Cardiac septum (tissue), 1 donor: ENCODE results near the gene OR52W1. TPM values are rescaled to one million over a fixed set of nuclear protein-coding genes. Genes with fewer than 3 reads are reported as not detected.

ENCODE experiments used
- DNase-seq: peaks from one replicate; pipeline ENCODE4 v3.0.0-alpha.2; 2020; ENCODE audit warnings: low spot score
- intact Hi-C: fragments of 100-400 bp; cut with DNase I; formaldehyde crosslinking; loops from one replicate; pipeline ENCODE4 v1.14.0; 2022
- long read RNA-seq: library from polyadenylated mRNA; unstranded; transcript quantifications from one replicate; pipeline ENCODE4 v2.0.0, GENCODE V29; 2021
- total RNA-seq: library from RNA; stranded (reverse); fragmentation: NEBNext Ultra II Directional; extraction: Animal tissue kit (Norgen Biotek cat#: 25700); gene quantifications from one replicate; pipeline ENCODE4 v1.2.1, GENCODE V29; 2021
- donor health status: DM: no; HTN: no; CAD: no.

OR52W1 gene, protein sequence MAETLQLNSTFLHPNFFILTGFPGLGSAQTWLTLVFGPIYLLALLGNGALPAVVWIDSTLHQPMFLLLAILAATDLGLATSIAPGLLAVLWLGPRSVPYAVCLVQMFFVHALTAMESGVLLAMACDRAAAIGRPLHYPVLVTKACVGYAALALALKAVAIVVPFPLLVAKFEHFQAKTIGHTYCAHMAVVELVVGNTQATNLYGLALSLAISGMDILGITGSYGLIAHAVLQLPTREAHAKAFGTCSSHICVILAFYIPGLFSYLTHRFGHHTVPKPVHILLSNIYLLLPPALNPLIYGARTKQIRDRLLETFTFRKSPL
- not detected for total RNA-seq
- long read RNA-seq, result 0 reads

DNA sequence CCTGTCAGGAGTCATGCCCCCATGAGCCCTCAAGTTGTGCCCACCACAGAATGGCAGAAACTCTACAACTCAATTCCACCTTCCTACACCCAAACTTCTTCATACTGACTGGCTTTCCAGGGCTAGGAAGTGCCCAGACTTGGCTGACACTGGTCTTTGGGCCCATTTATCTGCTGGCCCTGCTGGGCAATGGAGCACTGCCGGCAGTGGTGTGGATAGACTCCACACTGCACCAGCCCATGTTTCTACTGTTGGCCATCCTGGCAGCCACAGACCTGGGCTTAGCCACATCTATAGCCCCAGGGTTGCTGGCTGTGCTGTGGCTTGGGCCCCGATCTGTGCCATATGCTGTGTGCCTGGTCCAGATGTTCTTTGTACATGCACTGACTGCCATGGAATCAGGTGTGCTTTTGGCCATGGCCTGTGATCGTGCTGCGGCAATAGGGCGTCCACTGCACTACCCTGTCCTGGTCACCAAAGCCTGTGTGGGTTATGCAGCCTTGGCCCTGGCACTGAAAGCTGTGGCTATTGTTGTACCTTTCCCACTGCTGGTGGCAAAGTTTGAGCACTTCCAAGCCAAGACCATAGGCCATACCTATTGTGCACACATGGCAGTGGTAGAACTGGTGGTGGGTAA, at the start of gene OR52W1:
Gene OR52W1, plus strand, starts transcription at position 51 of the 637 bp plus-strand sequence. Its CDS starts 0 bp downstream, at position 51.
- intact Hi-C loops, result no loop called here
- no peak for DNase-seq

DNA sequence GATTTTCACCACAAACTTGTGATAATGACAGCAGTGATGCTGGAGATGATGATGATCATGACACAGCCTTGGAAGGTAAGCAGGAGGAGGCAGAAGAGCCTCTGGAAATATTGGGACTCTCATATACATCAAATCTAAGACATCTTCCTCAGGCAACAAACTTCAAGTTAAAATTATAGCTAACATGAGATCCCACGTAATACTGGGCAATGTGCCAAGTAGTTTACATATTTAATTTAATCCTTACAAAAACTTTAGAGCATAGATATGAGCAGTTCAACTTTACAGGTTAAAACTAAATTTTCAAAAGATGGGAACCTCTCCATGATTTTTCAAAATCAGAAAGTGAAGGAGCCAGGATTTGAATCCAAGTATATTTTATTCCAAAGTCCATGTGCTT, 47.9 kb upstream of the OR52W1 start:
- intact Hi-C loops, result no loop called here
- no peak for DNase-seq

DNA sequence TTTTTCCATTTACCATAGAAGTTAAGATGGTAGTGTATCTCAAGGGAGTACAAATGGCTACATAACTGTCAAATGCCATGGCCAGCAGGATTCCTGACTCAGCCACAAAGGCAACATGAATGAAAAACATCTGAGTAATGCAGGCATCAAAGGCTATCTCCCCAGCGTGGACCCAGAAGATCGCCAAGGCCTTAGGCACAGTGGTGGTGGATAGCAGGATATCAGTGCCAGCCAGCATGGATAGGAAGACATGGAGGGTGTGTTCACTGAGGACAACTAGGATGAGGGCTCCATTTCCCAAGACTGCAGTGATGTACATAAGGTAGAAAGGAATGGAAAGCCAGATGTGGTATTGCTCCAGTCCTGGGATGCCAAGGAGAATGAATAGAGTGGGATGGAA, 46.9 kb upstream of the OR52W1 start:
- no peak for DNase-seq
- intact Hi-C loops, result no loop called here

DNA sequence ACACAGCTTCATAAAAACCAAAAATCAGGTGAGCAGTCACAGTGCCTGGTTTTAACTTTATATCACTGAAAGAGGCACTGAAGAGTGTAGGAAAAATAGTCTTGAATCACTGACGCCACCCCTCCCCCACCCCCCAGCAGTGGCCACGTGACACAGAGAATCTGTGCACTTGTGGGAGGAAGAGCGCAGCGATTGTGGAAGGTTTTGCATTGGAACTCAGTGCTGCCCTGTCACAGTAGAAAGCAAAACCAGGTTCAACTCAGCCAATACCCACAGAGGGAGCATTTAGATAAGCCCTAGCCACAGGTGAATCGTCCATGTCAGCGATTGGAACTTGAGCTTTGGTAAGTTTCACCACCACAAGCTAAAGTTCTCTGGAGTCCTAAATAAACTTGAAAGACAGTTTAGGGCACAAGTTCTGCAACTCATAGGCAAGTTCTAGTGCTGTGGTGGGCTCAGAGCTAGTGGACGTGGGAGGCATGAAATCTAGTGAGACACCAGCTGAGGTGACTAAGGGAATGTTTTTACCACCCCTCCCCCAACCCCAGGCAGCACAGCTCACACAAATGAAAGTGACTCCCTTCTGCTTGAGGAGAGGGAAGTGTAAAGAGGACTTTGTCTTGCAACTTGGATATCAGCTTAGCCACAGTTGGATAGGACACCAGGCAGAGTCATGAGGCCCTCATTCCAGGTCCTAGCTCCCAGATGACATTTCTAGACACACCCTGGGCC, 42.2 kb upstream of the OR52W1 start:
- intact Hi-C loops, result no loop called here
- no peak for DNase-seq

DNA sequence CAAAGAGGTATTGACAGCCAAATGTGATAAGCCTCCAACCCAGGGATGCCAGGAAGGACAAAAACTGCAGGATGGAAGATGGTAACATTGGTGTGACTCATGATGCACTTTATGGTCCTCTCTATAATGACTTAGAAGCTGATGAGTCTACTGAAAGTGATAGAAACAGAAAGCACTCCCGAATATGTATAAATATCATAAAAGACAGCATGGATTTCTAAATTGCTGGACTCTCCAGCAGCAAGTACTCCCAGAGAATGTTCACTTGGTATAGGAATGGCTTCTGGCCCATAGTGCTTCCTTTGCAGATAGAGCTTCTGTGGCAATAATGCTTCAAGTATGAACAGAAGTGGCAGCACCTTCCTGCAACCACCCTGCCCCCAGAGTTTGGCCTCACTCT, 28.8 kb upstream of the OR52W1 start, which contains the start of gene OR52B2:
Gene OR52B2, minus strand, starts transcription at position 101 of the 400 bp plus-strand sequence. Its CDS starts 0 bp downstream, at position 101.
- intact Hi-C loops, result no loop called here
- DNase-seq, result no peak

DNA sequence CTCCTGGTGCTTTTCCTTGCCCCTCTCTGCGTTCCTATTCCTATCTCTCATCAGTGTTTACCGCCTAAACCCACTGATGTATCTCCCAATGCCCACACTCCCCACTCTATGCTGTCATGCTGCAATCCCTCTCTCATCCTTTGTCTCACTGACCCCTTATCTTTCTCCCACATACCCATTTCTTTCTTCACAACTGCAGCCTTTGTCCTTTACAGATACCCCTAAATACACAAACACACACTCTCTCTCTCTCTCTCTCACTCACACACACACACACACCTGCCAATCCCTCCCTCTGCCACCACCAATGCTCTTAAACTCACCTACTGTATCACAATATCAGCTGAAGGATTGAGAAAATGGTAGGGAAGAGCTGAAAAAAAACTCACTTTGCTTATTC, 23.6 kb upstream of the OR52W1 start:
- DNase-seq, result no peak
- intact Hi-C loops, result no loop called here

DNA sequence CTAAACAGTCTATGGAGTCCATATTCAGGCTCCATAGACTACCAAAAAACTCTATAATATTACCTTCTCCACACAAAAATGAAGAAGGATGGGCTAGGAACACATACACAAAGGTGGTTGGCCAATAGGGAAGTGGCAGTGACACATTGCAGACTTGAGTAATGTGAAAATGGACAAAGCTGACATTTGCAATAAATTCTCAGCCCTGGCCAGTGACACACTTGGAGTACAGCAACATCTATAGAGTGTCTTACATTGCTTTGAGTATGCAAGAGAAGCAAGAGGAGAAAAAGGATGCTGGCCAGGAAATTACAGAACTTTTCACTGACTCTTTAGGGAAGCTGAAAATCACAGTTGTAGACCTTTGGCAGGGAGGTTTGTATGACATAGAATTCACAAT, 7.3 kb upstream of the OR52W1 start:
- intact Hi-C loops, result no loop called here
- no peak for DNase-seq

DNA sequence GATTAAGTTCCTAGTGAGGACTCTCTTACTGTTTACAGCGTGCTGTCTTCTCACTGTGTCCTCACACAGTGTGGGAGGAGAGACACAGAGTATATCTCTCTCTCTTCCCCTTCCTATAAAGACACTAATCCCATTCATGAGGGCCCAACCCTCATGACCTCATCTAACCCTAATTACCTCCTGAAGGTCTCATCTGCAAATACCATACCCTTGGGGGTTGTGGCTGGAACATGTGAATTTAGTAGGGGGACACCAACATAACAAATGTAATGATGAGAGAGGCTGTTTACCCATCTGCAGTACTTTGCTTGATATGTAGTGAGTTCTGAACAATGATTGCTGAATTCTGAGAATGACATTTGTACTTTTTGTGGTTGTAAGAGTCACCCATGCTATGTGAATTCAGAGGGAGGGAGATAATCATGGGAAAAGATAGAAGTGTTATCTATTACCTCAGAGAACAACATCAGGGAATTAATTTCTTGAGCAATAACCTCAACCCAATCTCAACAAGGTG, 4.9 kb upstream of the OR52W1 start:
- intact Hi-C loops, result no loop called here
- DNase-seq, result no peak

DNA sequence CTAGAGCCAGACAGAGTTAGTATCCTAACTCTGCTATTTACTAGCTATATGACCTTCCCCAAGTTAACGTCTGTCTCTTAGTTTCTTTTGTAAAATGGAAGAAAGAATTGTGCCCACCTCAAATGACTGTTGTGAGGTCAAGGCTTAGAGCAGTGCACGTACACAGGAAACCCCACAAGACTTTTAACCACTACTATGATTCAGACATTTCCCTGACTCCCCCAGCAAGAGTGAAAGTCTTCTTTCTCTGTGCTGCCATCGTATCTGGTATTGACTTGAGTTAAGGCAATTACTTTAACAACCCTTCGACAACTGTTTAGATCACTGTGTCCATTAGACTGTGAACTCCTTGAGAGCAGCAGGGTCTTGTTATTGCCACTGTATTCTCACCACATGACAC, 2.6 kb upstream of the OR52W1 start:
- intact Hi-C loops, result no loop called here
- DNase-seq, result no peak

DNA sequence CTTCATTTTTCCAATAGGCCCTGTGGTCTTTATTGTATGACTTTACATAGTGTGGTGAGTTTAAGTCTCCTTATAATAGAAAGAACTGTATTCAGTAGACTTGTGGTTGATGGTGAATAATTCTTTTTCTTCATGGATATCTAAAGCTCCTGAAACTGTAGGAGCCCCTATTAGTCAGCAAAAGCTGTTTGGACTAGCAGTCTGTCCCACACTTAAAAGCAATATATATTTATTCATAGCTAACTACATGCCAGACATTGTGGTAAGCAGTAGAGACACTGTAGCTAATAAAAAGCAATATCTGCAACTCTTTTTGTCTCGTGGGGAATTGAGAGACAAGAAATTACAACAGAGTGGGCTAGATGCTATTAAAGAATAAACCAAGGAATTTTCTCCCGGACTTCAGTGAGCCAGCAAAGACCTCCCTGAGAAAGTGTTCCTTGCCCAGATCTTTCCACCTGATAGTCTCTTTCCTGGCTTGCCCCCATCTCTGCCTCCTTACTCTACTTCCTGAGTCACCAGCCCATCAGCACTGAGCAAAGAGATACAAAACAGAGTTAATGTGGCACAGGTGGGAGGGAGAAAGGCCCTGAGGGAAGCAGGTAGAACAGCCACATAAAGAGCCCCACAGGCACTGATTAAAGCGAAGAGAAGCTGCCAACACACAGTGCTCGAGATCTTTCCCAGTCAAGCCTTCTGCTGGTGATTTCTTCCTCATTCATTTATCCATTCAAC, 1.4 kb upstream of the OR52W1 start:
- intact Hi-C loops, result no loop called here
- DNase-seq, result no peak

DNA sequence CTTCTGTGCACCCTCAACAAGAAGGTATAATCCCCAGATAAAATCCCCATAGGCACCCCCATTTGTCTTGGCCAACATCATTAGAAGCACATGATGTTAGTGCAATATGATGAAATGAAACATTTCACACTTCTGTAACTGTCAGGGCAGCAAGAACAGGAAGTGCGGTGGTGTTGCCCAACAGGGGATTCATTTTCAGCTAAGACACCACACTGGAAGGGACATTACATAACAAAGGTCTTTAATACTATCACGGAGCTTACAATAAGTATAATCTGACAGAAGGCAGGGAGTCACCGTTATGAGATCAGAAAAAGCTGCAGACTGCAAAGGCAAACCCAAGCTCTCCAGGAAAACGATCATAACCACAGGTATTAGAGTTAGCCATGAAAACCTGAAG, 2.0 kb downstream of the OR52W1 start:
- DNase-seq, result peak; percentile 90
- intact Hi-C loops, result no loop called here

DNA sequence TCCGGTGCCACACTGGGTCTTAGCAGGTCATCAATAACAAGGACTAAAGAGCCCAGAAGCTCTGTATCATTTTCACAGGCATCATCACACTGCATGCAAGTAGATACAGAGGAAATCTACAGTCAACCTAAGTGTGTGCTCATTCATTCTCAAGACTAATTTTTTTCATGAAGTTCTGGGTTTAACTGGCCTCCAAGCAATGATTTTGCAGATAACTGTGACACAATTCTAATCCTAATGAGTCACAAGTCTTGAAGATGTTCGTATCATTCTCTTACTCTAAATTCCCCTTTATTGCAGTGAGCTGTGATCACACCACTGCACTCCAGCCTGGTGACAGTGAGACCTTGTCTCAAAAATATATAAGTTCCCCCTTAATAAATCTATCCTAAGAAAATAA, 2.5 kb downstream of the OR52W1 start:
- intact Hi-C loops, result no loop called here
- DNase-seq, result no peak

DNA sequence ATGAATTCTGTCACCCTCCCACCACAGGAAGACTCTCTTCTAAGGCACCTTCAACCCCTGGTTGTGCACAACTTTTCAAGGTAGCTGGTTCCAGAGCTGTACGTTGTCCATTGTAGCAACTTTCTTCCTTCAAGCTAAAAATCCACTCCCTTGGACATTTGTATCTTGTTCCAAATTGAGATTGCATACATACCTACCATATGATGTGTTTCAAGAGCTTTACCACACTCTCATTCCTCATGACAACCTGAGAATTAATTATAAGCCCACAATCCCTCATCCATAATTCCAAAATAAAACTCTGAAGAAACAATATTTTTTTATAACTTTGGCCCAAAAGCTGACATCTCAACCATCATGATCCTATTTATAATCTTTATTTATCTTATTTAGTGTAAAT, 3.0 kb downstream of the OR52W1 start:
- intact Hi-C loops, result no loop called here
- DNase-seq, result no peak

DNA sequence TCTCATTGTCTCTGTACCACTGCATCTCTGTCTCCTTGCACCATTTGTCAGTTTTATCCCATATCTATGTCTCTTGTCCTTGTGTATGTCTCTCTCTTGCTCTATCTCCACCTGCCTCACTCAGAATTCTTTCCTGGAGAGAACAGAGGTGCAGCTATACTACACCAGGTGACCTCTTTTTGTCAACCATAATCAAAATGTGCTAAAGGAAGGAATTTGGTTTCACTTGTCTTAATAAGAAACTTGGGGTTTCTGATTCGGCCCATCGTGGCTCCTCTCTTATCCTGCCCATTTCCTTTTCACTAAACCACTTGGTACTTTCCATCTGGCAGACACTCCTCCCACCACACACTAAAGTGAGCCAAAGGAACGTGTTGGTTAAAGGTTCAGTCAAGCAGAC, 4.3 kb downstream of the OR52W1 start:
- no peak for DNase-seq
- intact Hi-C loops, result no loop called here

DNA sequence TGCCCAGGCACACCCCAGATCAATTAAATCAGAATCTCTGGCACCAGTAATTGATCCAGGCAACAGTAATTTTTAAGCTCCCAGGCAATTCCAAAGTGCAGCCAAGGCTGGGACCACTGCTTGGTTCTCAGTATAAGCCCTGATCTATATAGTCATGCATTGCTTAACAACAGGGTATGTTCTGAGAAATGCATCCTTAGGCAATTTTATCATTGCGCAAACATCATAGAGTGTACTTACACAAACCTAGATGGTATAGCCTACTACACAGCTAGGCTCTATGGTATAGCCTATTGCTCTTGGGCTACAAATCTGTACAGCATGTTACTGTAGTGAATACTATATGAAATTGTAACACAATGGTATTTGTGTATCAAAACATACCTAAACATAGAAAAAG, 5.7 kb downstream of the OR52W1 start:
- intact Hi-C loops, result no loop called here
- DNase-seq, result no peak

DNA sequence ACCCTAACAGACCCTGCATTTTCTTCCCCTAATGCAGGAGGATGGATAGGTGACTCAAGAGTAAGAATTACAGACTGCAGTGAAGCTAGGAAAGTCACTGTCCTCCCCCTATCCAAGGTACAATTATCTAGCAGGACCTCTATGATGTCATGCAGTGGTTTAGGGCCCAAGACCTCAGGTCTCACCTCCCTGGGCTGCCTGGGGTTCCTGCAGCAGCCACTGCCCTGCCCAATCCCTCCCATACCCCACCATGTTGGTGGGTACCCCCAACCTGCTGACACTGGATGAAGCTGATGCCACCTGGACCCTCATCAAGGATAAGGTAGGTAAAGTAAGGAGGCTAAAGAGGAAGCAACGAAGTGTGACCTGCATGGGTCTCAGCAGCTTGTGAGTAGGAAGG, 6.3 kb downstream of the OR52W1 start, which contains the start of gene C11orf42:
Gene C11orf42, plus strand, starts transcription at position 192 of the 400 bp plus-strand sequence. Its CDS starts 59 bp downstream, at position 251.
- DNase-seq, result no peak
- intact Hi-C loops, result no loop called here

DNA sequence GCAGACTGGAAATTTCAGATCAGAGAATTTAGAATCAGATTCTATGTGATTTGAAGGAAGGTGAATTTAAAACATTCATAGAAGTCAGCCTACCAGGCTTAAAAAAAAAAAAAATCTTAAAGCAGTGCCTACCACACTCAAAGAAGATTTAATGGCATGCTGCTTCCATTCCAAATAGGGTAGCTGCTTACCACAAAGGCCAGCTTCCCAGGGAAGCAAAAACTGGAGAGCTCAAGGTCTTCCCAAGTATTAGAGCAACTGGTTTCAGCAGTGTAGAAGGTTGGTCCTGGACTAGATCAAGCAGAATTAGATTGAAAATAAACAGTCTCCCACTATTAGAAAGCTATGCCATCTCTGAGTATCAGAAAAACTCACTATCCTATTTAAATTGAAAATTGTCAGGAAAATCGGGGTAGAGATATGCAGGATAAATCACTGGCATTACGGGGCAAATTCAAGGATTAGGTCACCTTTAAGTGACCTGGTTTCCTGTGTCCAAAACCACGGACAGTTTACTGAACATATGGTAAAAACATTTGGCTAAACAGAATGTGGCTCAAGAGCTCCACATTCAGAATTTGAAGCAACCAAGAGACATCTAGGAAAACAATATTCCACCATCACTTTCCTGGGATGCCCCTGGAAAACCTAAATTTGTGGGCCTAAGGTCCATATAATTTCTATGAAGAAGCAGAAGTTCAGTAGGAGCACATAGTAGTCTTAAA, 7.6 kb downstream of the OR52W1 start:
- intact Hi-C loops, result no loop called here
- no peak for DNase-seq

DNA sequence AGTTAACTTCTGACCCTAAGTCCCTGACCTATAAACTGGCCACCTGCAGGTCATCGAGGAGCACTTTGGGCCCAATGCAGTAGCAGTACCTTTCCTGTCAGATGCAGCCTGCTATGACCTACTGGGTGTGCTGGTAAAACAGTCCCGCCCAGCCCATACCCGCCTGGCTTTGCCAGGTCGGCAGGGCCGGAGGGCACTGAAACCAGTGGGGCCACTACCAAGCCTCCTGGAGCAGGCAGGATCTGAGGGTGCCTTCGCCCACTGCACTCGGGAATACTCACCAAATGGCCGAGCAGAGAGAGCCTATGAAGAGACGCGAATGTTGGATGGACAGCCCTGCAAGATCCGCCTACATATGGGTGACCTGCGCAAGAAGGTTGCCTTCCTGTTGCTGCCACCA, 10.8 kb downstream of the OR52W1 start:
- intact Hi-C loops, result no loop called here
- DNase-seq, result no peak
